Activated CD8-positive, alpha-beta memory T cell treated with anti-CD3 and anti-CD28 coated beads, Interleukin-2, amount 50 U/mL, for 24 hours (primary cell): ENCODE data around the gene AP3B1.
"Not testable (repeated sequence)": the region's sequence is repeated elsewhere in the genome, so short reads cannot be mapped to it uniquely, and the experiment has no call there.

Experiments
- DNase-seq: peaks from one replicate; pipeline ENCODE4 v3.0.0-alpha.2; 2020; ENCODE audit errors: extremely low read depth

AP3B1 gene

DNA sequence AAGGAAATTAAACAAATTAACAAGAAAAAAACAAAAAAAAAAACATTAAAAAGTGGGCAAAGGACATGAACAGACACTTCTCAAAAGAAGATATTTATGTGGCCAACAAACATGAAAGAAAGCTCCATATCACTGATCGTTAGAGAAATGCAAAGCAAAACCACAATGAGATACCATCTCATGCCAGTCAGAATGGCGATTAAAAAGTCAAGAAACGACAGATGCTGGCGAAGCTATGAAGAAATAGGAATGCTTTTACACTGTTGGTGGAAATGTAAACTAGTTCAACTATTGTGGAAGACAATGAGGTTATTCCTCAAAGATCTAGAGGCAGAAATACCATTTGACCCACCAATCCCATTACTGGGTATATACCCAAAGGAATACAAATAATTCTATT is 223.8 kb downstream of the AP3B1 start:
- not testable (repeated sequence) for DNase-seq

DNA sequence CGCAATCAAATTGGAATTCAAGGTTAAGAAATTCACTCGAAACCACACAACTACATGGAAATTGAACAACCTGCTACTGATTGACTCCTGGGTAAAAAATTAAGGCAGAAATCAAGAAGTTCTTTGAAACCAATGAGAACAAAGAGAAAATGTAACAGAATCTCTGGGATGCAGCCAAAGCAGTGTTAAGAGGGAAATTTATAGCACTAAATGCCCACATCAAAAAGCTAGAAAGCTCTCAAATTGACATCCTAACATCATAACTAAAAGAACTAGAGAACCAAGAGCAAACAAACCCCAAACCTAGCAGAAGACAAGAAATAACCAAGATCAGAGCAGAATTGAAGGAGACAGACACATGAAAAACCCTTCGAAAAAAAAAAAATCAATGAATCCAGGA is 226.9 kb downstream of the AP3B1 start:
- DNase-seq, result not testable (repeated sequence)

DNA sequence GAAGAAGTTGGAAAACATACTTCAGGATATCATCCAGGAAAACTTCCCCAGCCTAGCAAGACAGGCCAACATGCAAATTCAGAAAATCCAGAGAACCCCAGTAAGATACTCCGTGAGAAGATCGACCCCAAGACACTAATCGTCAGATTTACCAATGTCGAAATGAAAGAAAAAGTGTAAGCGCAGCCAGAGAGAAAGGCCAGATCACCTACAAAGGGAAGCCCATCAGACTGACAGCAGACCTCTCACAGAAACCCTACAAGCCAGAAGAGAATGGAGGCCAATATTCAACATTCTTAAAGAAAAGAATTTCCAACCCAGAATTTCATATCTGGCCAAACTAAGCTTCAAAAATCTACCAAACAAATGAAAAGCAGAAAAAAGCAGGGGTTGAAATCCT is 227.8 kb downstream of the AP3B1 start:
- DNase-seq, result not testable (repeated sequence)

DNA sequence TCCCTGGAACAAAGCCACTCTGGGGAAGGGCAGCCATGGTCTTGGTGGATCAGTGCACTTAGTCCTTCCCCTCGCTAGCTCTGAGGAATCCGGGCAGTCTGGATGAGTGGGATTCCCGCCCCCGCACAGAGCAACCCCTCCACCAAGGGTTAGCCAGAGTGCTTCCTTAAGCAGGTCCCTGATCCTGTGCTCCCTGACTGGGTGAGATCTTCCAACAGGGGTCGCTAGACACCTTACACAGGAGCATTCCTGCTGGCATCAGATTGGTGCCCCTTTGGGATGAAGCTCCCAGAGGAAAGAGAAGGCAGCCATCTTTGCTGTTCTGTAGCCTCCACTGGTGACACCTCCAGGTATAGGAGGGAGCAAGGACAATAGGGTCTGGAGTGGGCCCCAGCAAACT is 228.8 kb downstream of the AP3B1 start:
- no peak for DNase-seq

DNA sequence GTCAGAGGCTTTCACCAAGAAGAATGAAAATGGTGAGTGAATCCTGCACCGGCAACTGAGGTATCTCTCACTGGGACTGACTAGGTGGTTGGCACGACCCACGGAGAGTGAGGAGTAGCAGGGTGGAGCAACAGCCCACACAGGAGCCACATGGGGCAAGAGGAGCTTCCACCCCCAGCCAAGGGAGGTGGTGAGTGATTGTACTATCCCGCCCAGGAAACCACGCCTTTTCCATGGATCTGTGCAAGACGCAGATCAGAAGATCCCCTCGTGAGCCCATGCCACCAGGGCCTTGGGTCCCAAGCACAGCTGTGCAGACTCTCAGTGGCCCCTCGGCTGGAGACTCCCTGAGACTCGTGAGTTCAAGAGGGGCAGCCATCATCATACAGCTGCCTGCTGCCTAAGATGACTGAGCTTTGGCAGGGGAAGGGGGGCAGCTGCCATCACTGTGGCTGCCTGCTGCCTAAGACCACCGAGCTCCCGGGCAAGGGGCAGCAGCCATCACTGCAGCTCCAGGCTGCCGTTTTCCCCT is 229.5 kb downstream of the AP3B1 start:
- no peak for DNase-seq

DNA sequence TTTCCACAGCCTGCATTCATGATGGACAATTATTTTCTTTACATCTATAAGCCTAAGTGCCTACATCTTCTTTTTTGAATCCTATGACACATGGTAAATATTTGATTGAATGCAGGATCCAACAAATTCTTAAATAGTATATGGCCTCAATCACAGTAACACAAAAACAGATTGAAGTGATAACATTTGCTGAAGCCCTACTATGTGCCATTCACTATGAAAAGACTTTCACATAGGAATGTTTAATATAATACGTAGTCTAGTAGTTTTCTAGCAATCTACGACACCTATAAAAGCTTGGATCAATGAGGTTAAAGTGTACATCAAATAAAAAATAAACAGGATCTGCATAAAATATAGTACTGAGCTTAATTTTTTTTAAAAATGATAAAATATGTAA is 231.0 kb downstream of the AP3B1 start:
- no peak for DNase-seq

DNA sequence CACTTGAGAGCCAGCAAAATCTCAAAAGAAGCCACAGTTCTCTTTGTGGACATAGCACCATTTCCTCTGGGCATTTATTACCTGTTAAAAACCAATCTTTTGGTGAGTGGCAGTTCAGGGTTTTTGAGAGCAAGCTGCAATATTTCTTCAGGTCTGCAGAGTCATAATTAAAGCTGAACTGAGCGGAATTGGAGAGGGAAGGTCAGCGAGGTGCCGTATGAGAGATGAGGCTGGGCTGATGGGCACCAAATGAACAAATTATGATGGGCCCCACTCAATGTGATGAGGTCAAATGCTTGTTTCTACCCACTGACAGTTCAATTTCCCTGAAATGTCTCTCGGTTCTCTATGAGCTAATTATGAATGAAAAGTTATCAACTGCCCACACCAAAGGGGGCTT is 231.9 kb downstream of the AP3B1 start:
- no peak for DNase-seq

DNA sequence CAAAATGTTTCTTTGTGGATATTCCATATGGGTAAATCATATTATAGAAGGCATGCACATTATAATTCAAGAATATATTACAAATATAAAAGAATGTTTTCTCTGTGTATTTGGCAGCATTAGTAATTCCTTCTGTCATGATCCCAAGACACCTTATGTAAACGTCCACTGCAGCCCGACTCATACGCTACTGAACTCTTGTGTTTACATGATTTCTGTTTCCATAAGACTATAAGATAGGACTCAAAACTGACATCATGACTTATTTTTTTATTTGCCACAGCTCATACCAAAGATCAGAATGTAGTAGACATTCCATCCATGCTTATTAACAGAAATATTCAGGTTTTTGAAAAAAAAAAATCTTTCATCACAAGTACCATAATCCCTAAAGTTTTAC is 234.1 kb downstream of the AP3B1 start:
- DNase-seq, result no peak

DNA sequence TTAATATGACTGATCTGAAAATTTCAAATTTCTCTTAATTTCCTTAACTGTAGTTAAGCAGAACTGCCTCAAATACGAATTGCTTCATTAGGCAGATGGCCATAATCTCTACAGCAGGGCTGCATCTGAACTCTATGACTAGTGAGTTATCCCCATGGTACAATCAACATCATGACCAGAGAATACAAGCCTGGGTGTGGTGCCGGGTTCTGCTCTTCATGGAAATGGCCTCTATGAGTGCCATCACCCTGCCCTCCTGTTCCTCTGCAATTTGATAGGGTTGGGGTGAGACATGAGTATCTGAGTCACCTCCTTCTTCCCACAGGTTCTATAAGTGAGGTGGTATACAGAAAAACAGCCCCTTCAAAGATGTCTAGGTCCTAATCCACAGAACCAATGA is 235.9 kb downstream of the AP3B1 start:
- DNase-seq, result no peak

DNA sequence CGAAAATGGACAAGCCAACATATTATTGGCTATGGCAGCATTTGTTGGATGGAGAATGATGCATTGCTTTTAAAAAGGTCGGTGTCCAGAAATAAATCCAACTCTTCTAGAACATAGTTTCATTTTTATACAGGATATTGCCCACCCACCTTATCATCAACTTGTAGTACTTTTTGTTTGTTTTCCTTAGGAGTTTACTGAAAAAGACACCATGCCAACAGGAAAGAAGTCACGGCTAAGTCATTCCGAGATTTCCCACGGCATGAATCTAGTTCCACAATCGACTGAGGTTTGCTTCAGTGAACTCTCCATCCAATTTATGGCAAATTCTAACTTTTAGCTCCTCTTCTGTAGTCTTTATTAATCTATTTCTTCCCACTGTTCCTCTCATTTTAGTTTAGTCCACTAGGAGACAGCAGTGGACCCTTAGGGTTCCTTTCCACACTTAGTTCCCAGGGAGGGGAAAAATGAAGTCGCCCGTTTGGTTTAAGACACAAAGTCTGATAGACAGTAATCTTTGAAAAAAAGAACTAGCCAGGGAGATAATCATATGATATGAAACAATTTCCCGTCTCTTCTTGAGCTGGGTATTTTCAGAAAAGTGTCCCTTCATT is 237.5 kb downstream of the AP3B1 start:
- DNase-seq, result no peak

DNA sequence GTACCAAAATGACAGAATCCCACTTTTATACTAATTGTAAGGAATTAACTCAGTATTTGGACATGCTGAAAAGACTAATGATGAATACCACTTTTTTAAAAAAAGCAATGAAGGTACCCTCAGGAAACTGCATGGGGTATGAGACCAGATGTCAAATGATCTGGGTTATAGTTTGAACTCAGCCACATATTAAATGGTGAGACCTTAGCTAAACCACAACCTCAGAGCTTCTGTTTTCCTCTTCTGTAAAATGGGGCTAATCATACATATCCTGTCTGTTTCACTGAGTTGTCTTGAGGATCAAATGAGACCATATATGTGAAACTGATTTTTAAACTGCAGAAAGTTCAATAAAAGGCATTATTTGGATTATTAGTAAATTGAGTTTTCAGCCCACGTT is 238.4 kb downstream of the AP3B1 start:
- DNase-seq, result no peak

DNA sequence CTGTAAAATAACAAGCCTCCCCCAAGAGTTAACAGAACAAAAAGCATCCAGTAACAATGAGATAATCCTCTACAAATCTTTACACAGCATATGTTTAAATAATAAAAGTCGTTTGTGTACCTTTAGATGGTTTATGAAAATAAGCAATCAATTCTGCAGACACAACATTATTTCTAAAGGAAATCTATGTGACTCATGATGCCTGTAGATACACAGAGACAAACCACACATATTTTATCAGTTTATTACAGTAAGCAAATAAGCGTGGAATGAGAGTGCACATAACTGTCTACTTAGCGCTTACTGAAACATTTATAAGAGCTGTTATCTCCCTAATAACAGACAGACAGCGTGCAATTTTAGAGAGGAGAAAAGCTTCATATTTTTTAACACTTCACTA is 243.6 kb downstream of the AP3B1 start:
- DNase-seq, result no peak

DNA sequence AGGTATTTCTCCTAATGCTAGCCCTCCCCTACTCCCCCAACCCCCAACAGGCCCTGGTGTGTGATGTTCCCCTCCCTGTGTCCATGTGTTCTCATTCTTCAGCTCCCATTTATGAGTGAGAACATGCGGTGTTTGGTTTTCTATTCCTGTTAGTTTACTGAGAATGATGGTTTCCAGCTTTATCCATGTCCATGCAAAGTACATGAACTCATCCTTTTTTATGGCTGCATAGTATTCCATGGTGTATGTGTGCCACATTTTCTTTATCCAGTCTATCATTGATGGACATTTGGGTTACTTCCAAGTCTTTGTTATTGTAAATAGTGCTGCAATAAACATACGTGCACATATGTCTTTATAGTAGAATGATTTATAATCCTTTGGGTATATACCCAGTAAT is 247.7 kb downstream of the AP3B1 start:
- DNase-seq, result not testable (repeated sequence)

DNA sequence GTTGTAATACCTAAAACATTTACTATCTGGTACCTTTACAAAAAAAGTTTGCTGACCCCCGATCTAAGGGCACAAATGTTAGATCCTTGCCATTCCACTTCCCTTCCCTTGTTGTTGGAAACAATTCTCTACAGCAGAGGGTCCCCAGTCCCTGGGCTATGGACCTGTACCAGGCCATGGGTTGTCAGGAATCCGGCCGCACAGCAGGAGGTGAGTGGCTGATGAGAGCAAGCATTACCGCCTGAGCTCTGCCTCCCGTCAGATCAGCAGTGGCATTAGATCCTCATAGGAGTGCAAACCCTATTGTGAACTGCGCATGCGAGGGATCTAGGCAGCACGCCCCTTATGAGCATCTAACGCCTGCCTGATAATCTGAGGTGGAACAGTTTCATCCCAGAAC is 248.5 kb downstream of the AP3B1 start:
- DNase-seq, result no peak

DNA sequence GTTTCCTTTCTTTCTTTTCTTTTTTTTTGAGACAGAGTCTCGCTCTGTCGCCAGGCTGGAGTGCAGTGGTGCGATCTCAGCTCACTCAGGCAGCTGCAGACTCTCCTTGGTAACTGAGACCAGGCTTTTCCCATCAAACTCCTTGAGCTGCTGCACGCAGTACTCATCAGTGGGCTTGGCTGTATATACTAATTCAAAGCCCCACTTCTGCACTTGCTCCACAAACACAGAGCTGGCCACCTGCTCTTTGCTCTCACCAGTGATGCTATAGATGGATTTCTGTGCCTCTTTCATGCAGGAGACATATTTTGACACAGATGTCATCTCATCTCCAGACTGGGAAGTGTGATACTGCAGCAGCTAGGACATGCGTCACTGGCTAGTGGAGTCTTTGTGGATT is 252.7 kb downstream of the AP3B1 start:
- DNase-seq, result no peak

DNA sequence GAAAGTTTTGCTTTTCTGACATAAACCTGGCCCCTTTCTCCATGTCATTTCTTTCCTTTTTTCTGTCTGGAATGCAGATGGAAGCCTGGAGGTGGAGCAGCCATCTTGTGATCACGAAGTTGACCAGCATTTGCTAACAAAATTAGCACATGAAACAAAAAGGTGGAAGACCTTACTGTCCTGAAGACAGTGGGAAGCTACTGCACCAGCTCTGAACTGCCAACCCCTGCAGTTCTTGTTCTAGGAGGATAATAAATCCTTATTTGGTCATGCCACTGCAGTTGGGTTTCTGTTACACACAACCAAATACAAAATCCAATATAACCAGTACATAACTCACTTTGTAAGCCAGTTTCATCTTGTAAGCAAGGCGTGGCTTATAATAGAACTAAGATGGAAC is 269.0 kb downstream of the AP3B1 start:
- DNase-seq, result no peak

DNA sequence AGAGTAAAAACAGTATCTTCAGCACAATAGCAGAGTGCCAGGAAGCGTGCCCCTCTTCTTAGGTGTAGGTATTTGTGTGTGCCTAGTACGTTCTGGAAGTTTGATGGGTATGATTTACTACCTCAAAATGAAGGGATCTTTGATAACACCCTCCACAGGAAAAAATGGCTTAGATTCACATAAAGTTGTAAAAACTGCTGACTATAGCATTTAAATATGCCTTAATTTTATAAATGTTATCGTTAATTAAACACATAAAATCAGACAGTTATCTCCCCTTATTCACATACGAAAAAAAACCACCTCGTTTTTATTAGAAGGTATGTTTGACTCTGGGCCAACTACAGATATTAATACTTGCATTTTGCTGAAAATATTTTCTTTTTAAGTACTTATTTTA is 274.8 kb downstream of the AP3B1 start:
- no peak for DNase-seq

DNA sequence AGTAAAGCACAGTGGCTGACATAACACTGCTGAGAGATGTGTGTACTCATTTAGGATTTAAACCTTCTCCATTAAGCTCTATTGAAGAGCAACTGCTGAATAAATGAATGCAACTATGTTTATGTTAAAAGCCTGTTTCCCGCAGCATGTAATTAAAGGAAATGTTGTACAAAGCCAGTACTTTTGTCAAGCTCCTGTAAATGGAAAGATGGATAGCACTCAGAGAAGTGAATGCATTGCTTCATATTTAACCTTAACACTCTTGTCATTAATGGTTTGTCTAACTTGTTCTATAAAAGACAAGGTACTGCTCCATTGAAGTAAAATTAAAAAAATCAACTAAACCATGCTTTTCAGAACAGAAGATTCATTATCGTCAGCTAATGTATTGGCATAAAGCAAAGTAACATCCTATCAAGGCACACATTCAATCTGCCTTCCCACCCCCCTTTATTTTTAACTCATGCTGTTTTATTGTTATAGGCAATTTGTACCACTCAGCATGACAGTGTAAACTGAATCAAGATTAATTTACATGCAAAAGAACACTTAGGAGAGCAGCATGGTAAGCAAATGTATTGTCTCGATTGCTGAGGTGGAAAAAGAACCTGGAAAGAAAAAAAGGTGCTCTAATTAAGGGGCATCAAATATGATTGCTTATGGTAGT is 277.5 kb downstream of the AP3B1 start:
- no peak for DNase-seq

DNA sequence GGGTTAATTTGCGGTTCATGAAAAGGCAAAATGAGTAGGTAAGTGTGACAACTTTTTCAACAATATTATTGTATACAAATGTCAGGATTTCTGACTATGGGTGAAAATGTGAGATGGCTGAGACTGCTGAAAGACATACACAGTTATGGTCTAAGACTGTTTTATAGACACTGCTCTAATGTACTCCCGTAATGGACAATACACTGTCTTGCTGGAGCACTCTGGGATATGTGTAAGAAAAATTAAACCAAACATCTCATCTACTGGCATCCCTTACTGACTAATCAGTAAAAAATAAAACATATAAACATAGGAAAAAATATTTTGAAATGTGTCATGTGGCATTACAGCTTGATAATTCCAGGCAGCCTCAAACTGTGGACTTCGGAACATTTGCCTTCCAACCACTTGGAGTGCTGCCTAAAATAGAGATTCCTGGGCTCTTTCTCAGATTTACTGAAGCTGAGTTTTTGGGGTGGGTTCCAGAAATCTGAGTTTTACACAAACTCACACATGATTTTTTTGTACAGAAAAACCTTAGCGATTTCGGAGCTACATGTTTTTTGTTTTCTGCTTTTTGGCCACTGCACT is 284.5 kb downstream of the AP3B1 start:
- no peak for DNase-seq

DNA sequence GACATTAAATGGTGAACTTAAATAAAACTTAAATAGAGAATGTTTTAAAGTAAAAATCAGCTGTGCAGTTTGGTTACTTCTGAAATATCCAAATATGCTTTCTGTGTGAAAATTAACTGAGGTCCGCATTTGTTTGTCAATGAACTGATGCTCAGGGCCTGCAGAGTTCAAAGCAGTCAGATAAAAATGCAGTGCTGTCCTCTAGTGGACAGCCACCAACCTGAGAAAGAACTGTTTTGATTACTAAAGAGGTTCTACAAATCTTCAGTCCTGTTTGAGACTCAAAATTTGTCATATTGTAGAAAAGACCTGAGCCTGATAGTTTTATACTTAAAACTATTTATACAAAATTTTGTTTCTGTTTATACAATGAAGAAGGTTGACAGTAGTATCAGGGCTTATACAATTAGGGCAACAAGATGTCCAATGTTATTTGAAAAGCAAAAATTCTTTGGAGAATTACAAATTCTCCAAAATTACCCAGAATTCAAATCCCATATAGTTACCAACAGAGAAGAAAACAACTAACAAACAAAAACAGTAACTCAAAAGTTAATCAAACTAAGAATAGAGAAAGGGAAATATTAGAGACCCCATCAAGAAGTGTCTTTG is 286.0 kb downstream of the AP3B1 start:
- no peak for DNase-seq

DNA sequence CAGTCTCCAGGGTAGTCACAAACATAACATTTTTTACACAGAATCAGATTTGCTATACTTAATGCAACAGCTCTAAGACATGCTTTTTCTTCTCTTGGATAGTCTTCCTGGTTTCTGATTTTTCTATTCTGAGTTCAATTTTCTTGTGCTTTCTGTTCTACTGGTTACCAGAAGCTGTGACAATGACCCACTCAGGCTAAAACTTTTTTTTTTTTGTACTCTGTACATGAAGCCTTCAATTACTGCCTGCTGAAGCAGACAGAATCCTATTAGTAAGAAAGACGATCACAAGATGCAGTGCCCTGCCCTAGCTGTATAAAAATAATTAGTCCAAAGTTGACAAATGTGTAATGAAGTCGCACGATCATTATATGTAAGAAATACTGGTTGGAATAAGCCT is 287.3 kb downstream of the AP3B1 start:
- DNase-seq, result no peak

DNA sequence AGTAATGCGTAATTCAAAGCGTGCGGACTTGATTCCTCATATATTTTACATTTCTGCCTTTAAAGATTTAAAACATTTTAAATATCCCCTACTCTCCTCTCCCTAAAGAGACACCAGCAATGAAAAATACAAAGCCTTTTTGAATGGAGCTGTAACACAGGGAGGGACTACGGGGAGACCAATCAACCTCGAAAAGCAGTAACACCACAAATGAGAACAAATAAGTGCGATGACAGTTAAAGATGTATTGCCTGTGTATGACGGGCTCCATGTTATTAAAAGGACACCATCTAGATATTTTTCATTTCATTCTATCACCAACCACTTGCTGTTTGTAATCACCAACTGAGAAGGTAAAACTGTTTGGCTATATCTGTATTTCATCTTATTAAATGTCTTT is 288.0 kb downstream of the AP3B1 start:
- DNase-seq, result no peak
